ENCODE measurements around the gene PARS2. TPM values are rescaled to one million over a fixed set of nuclear protein-coding genes. Genes with fewer than 3 reads are reported as not detected.

The PARS2 gene
- total and polyA plus RNA-seq, 4 donors = 2.1 to 4.1 (median 3.3) TPM

GRCh38 chr1:54781023-54781723, 16.9 kb upstream of the PARS2 start:
- 53% methylated on average over 74 of the region's 74 CpGs for WGBS
- Histone ChIP-seq H3K9ac (ENCODE audit: low read depth in 1 of 2, low read length in 2 of 2) (no peak overlapping the region), H3K9me3 (ENCODE audit: control insufficient read depth in 4 of 4, low read length in 3 of 4) (no peaks in the 10 kb centered on the region), H3K4me3 (ENCODE audit: low read depth in 1 of 3, low read length in 3 of 3) (peak overlapping the region in 1 of 3 donors; percentile 9), H3K27me3 (ENCODE audit: control insufficient read depth in 4 of 4, insufficient read depth in 4 of 4, low read length in 3 of 4) (no peaks in the 10 kb centered on the region), H3K36me3 (ENCODE audit: control insufficient read depth in 4 of 4, insufficient read depth in 3 of 4, low read depth in 1 of 4, low read length in 3 of 4) (peaks cover 0 to 10% (median 2%) of the 10 kb centered on the region in 4 donors), H3K4me1 (ENCODE audit: control insufficient read depth in 4 of 4, insufficient read depth in 4 of 4, low read length in 3 of 4) (peaks cover 0 to 3% (median 0%) of the 10 kb centered on the region in 4 donors), H3K27ac (ENCODE audit: low read depth in 1 of 2, low read length in 2 of 2) (no peak overlapping the region)
- TF ChIP-seq HNF4G (IDR thresholded peaks at IDR 0.05) = no peak
- no peak for TF ChIP-seq RXRA (IDR thresholded peaks at IDR 0.05)
- no peak for TF ChIP-seq EGR1 (IDR thresholded peaks at IDR 0.05; ENCODE audit: low read depth in 2 of 2)
- TF ChIP-seq HNF4A (conservative IDR thresholded peaks at IDR 0.05) = peak in 1 of 2 donors; percentile 15
- peak; percentile 62 for DNase-seq (ENCODE audit: low spot score)

GRCh38 chr1:54777431-54777830, 13.1 kb upstream of the PARS2 start:
- Histone ChIP-seq H3K27ac (ENCODE audit: low read depth in 1 of 2, low read length in 2 of 2) (no peak overlapping the region), H3K4me3 (ENCODE audit: low read depth in 1 of 3, low read length in 3 of 3) (no peak overlapping the region), H3K27me3 (ENCODE audit: control insufficient read depth in 4 of 4, insufficient read depth in 4 of 4, low read length in 3 of 4) (no peaks in the 10 kb centered on the region), H3K9ac (ENCODE audit: low read depth in 1 of 2, low read length in 2 of 2) (no peak overlapping the region), H3K9me3 (ENCODE audit: control insufficient read depth in 4 of 4, low read length in 3 of 4) (no peaks in the 10 kb centered on the region), H3K36me3 (ENCODE audit: control insufficient read depth in 4 of 4, insufficient read depth in 3 of 4, low read depth in 1 of 4, low read length in 3 of 4) (no peaks in the 10 kb centered on the region), H3K4me1 (ENCODE audit: control insufficient read depth in 4 of 4, insufficient read depth in 4 of 4, low read length in 3 of 4) (peaks cover 0 to 4% (median 0%) of the 10 kb centered on the region in 4 donors)
- no peak for TF ChIP-seq ATF3 (IDR thresholded peaks at IDR 0.05)
- no peak for TF ChIP-seq HNF4A (conservative IDR thresholded peaks at IDR 0.05)
- no peak for TF ChIP-seq FOXA2 (IDR thresholded peaks at IDR 0.05)
- no peak for TF ChIP-seq JUND (IDR thresholded peaks at IDR 0.05)
- no peak for TF ChIP-seq CTCF (IDR thresholded peaks at IDR 0.05; ENCODE audit: low read depth, low read length, missing input control)
- no peak for TF ChIP-seq REST (IDR thresholded peaks at IDR 0.05)
- no peak for TF ChIP-seq TAF1 (conservative IDR thresholded peaks at IDR 0.05)
- no peak for TF ChIP-seq SP1 (IDR thresholded peaks at IDR 0.05)
- no peak for TF ChIP-seq FOXA1 (IDR thresholded peaks at IDR 0.05)
- TF ChIP-seq RAD21 (IDR thresholded peaks at IDR 0.05) = no peak
- no peak for TF ChIP-seq GABPA (IDR thresholded peaks at IDR 0.05 in 1 of 2, conservative IDR thresholded peaks at IDR 0.05 in 1 of 2)
- no peak for TF ChIP-seq NR2F2 (IDR thresholded peaks at IDR 0.05)
- TF ChIP-seq YY1 (IDR thresholded peaks at IDR 0.05) = no peak
- TF ChIP-seq RXRA (IDR thresholded peaks at IDR 0.05) = no peak
- TF ChIP-seq MAX (IDR thresholded peaks at IDR 0.05) = no peak
- 87% methylated on average over 4 of the region's 4 CpGs for WGBS
- DNase-seq (ENCODE audit: low spot score) = no peak

All from liver (tissue), 9 donors.